ENCODE results near the gene DOLK.

DOLK gene

DNA sequence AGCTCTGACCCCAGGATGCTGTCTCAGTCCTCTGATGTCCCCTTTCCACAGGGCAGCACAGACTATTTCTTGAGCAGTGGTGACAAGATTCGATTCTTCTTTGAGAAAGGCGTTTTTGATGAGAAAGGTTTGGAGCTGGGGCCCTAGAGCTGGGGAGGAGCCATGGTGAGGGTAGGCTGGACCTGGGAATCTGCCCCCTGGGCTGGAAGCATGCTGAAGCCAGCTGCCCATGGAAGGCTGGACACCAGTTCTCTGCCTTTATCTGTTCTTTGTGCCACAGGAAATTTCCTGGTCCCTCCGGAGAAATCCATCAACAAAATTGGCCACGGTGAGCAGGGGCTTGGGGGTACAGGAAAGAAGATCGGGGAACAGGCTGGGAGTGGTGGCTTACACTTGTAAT lies 13.7 kb downstream of the DOLK start:
- DNase-seq (ENCODE audit: low read depth) = no peak

DNA sequence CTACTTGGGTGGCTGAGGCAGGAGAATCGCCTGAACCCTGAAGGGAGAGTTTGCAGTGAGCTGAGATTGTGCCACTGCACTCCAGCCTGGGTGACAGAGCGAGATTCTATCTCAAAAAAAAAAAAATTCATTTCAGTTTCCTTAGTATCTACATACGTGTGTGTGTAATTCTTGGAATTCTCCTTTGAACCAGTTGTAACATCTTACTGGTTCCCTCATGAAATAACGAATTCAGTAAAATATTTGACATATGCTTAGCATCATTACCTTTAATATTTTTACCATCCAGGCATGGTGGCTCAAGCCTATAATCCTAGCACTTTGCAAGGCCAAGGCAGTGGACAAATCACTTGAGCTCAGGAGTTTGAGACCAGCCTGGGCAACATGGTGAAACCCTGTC lies 17.8 kb downstream of the DOLK start:
- no peak for DNase-seq (ENCODE audit: low read depth)

DNA sequence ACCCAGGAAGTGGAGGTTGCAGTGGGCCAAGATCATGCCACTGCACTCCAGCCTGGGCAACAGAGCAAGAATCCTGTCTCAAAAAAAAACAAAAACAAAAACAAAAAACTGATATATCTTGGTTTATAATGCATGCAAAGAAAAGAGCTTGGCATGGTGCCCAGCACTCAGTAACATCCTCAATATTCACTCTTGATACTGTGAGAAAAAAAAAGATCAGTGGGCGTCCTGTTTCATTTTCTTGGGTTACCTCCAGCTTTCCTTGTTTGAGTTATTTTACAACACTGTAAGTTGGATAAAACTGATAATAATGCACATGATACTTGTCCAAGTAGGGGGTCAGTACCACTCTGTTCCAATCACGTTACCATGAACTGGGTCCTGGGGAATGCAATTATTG lies 18.8 kb downstream of the DOLK start:
- DNase-seq (ENCODE audit: low read depth) = no peak

DNA sequence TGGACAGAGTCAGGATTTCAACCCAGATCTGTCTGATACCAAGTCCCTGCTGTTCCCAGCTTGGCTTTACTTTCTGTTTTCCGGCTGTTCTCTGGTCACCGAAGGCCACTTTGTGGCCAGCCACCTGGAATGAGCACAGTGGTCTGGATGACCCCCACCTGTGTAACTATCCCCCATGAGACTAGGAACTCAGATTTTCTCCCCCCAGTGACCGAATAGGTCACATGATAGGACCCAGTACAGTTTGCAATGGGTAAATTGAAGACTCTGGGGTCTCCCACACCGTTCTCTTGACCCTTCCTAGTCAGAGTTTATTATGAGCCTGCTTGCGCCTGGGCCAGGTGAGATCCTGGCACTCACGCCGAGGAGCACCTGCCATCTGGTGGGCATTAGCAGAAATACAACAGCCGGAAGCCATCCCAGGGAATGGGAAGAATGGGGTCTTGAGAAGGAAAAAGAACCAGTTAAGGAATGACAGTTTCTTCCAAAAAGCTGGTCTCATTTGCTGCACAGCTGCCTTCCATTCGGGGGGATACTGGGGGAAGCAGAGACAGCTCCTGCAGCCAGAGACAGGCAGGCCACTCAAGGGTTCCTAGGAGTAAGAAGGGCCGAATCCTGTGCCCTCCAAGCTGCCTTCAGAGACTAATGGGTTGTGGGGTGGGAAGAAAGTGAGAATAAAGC lies 19.5 kb downstream of the DOLK start:
- no peak for DNase-seq (ENCODE audit: low read depth)

DNA sequence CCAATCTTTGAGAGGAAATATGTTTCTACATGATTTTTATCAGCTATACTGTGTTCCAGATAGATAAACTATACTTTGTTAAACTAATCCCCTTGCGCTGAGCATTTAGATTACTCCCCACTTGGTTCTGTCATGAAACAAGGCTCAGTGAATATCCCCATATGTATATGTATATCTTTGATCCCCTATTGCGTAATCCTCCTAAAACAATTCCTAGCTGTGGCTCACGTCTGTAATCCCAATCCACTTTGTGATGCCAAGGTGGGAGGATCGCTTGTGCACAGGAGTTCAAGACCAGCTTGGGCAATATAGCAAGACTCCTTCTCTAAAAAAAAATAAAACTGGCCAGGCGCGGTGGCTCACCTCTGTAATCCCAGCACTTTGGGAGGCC lies 23.9 kb downstream of the DOLK start:
- no peak for DNase-seq (ENCODE audit: low read depth)

DNA sequence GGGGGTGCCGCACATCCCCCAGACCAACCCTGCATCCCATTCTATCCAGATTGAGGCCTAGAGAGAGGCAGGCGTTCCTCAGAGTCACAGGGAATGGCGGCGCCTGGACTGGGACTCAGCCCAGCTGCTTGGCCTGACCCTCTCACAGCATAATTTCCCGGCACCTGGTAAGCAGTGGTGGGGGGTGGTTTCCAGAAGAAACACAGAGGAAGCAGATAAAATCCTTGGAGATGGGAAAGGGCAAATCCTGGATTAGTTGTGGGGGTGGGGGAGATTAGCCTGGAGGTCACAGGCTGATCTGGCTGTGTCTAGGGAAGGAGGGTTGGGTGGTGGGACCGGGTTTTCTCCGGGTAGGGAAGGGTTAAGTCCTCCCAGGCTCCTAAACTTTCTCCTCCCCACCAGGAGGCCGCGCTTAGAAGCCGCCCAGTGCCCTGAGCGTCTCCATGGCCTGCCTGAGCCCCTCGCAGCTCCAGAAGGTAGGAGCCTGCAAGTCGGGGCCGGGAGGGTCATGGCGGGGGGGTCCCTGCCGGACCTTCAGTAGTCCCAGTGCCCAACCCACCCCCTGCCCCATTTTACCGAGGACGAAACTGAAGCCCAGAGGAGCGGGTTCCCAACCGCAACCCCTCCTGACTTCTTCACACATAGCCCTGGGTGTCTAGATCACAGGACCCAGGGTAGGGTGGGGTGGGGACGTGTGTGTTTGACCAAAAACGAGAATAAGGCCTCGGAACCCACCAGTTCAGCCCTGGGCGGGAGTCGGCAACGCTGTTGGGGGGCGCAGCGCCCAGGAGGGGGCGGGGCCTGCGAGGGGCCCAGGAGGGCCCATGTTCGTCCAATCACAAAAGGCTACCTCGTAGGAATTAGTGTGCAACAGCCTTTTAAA lies 25.3 kb downstream of the DOLK start:
- DNase-seq (ENCODE audit: low read depth) = no peak

DNA sequence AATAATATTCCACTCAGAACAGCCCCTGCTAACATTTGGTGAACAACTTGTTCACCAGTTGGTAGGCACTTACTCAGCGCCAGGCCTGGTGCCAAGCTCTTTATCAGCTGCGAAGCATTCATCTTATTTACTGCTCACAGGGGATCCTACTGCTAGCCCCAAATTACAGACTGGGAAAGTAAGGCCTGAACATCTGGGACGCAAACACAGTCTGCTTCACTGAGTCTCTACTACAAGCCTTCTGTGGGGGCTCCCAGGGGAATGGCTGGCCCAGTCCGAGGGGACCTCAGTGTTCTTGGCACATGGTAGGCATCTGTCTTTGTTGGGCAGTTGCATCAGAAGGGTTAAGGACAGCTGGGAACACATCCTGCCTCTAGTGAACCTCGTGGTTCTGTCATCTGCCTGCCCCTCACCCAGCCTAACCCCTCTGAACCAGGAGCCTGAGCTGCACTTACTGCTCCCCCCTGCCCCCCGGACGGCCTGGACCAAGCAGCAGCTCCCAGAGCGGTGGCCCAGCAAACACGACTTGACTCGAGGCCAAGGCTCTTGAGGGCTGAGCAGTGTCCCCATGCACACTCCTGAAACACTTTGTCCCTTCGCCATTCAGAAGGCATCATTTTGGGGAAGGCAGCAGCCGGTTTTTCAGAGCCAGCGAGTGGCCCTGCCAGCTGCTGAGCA lies 26.9 kb downstream of the DOLK start, which contains the start of gene PHYHD1:
TSS of gene PHYHD1 (plus strand) at position 602 of the 678 bp plus-strand sequence. CDS start 1,342 bp downstream, outside the sequence.
- DNase-seq (ENCODE audit: low read depth) = no peak

DNA sequence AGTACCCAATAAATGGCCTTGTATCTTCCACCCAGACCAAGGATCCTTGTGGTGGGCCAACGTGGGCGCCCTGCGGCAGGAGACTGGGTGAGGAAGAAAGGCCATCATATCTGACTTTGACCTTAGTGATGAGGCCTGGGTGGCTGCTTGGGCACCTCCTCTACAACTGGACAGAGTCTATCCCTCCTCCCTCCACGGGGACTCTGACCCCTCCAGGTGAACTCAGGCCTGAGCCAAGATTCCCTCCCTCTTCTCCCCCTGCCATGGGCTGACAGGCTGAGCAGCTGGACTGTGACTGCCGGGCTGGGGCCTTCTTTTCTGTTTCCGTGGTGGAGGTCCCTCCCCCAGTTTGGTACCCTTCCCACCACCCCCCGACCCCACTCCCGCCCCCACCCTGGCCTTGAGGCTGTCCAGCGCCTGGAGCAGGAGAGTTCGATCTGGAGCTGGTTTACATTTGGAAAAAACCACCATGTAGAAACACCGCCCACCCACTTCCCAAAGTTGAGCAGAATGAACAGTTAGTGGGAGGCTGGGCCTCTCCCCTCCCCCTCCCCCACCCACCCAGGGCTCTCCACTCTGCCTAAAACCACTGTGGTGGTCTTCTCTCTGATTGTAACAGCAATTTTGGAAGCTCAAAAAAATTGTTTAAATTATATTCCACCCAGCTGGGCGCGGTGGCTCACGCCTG lies 27.9 kb downstream of the DOLK start:
- DNase-seq (ENCODE audit: low read depth) = no peak

DNA sequence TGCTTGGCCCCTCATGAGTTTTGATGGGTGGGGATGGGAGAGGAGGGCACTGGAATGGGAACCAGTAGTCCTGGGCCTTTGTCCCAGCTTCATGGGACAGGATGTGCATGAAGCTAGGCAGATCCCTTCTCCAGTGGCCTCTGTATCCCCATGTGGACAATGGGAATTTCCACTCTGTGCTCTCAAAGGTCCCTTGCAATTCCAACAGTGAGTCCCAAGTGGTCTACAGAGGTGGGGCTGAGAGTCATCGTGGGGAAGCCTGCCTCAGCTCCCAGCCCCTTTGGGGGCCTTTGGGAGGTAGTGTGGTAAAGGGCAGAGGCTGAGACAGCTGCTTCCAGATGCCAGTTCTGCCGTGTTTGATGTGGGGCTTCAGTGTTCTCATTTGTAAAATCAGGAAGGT lies 28.5 kb downstream of the DOLK start:
- DNase-seq (ENCODE audit: low read depth) = no peak

DNA sequence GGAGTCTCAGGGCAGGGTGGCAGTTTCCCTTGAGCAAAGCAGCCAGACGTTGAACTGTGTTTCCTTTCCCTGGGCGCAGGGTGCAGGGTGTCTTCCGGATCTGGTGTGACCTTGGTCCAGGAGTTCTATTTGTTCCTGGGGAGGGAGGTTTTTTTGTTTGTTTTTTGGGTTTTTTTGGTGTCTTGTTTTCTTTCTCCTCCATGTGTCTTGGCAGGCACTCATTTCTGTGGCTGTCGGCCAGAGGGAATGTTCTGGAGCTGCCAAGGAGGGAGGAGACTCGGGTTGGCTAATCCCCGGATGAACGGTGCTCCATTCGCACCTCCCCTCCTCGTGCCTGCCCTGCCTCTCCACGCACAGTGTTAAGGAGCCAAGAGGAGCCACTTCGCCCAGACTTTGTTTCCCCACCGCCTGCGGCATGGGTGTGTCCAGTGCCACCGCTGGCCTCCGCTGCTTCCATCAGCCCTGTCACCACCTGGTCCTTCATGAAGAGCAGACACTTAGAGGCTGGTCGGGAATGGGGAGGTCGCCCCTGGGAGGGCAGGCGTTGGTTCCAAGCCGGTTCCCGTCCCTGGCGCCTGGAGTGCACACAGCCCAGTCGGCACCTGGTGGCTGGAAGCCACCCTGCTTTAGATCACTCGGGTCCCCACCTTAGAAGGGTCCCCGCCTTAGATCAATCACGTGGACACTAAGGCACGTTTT lies 30.1 kb downstream of the DOLK start:
- DNase-seq (ENCODE audit: low read depth) = no peak

DNA sequence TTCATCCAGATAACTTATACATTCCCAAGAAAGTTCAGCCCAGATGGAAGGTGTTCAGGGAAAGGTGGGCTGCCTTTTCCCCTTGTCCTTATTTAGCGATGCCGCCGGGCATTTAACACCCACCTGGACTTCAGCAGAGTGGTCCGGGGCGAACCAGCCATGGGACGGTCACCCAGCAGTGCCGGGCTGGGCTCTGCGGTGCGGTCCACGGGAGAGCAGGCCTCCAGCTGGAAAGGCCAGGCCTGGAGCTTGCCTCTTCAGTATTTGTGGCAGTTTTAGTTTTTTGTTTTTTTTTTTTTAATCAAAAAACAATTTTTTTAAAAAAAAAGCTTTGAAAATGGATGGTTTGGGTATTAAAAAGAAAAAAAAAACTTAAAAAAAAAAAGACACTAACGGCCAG lies 30.7 kb downstream of the DOLK start:
- no peak for DNase-seq (ENCODE audit: low read depth)

DNA sequence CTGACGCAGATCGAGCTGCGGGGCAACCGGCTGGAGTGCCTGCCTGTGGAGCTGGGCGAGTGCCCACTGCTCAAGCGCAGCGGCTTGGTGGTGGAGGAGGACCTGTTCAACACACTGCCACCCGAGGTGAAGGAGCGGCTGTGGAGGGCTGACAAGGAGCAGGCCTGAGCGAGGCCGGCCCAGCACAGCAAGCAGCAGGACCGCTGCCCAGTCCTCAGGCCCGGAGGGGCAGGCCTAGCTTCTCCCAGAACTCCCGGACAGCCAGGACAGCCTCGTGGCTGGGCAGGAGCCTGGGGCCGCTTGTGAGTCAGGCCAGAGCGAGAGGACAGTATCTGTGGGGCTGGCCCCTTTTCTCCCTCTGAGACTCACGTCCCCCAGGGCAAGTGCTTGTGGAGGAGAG lies 31.2 kb downstream of the DOLK start:
- no peak for DNase-seq (ENCODE audit: low read depth)

DNA sequence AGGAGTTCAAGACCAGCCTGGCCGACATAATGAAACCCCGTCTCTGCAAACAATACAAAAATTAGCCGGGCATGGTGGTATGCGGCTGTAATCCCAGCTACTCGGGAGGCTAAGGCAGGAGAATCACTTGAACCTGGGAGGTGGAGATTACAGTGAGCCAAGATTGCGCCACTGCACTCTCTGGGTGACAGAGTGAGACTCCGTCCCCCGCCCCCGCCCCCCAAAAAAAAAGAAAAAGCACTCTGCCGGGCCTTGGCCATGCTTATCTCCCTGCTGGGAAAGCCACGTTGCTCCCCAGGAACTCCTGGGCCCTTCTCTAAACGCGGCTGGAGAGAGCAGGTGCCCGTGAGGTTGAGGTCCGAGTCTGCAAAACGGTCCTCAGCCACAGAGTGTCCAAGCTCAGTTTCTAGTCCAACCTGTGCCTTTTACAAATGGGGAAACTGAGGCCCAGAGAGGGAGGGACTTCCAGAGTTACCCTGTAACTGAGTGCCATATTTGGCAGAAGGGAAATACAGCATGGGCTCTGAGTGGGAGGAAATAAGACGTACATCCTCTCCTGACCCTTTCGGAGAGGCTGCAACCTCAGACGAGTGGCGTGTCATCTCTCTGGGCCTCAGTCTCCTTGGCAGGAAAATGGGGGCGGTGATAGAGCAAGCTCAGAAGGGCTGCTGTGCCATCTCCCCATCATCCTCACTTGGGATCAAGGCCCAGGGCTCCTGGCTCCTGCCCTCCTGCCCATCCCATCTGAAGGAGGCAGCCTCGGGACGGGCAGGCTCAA lies 33.2 kb downstream of the DOLK start:
- no peak for DNase-seq (ENCODE audit: low read depth)

DNA sequence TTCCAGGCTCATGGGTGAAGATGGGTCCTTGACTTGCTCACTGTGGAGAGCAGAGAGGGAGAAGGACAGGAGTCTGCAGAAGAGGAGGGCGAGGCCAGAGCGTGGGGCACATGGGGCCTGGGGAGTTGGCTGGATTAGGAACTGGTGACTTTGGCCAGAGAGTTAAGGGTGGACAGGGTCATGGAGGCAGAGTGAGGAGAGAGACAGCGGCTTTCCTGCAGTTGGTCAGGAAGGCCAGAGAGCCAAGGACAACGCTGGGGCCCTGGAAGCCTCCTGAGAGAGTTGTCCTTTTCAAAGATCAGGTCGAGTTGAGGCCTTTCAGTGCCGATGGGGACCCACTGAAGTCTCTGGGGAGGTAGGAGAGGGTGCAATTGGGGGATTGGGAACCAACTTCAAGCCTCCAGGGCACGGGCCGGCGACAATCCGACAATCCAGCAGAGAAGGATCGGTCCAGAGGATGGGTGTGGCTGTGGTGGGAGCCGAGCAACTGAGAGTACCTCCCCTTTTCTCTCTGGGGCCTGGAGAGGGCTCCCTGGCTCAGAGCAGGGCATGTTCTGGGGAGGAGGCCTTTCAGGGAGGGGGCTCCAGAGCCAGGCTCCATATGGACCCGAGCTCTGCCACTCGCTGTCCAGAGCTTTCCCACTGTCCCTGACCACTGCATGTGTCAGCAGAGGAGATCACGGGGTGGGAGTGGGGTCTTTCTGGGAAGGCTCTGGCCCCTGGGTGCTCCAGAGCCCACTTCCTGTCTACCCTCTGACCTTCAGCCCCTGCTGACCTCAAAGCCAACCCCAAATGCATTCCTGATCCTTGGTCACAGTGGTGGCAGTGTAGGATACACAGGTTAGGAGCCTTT lies 34.1 kb downstream of the DOLK start:
- no peak for DNase-seq (ENCODE audit: low read depth)

DNA sequence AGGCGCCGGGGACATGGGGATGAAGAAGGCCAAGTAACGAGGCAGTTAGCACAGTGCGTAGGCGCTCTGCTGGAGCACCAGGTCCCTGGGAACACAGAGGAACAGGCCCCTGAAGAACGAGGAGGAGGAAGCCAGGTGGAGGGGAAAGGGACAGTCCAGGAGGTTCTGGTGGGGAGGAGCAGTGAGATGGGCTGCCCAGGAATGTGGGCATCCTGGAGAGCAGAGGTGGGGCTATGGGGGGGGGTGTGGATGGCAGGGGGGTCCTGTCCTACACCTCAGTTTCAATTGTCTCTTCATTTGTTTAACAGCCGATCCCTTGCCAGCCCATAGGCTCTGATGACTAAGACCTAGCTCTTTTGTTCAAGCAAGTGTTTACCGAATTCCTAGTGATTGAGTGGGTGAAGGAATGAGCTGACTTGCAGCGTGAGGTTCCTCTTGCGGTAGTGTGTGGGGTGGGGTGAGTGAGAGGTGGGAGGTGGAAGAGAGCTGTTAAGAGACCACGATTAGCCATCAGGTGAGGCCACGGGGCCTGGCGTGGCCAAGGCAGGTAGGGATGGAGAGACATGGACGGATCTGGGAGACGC lies 35.0 kb downstream of the DOLK start:
- DNase-seq (ENCODE audit: low read depth) = no peak

DNA sequence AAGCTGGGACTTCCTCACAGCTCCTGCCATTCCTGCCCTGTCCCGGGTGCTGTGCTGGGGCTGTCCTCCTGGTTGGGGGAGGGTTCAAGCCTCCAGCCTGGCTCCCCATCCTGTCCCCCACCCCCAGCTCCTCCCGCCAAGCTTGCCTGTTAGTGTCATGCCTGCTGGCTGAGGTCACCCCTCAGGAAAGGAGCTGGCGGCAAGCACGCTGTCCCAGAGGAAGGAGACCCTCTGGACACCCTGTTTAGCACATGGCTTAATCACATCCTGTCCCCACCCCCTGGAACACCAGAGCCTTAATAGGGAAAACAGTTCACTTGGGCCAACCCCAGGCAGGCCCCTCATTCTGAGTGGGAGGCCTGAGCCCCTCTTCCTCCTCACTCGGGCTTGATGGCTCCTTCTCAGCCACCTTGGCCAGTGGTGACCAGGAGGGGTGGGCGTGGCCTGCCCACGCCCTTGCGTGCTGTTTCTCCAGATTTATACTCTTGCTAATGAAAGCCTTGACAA lies 35.8 kb downstream of the DOLK start:
- DNase-seq (ENCODE audit: low read depth) = no peak

DNA sequence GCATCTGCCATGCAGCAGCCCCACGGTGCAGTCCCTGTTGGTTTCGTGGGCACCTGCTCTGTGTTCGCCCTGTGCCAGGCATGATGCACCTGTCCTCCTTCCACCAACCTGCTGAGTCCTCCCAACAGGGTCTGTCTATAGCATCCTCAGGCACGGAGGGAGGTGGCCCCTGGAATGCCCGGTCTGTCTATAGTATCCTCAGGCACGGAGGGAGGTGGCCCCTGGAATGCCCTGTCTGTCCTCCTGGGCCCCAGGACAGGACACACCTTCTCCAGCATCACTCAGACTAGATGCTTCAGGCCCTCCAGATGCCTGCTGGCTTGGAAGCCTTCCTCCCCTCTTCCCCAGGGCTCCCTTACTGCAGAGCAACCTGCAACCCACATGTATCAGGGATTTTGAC lies 36.5 kb downstream of the DOLK start:
- no peak for DNase-seq (ENCODE audit: low read depth)

DNA sequence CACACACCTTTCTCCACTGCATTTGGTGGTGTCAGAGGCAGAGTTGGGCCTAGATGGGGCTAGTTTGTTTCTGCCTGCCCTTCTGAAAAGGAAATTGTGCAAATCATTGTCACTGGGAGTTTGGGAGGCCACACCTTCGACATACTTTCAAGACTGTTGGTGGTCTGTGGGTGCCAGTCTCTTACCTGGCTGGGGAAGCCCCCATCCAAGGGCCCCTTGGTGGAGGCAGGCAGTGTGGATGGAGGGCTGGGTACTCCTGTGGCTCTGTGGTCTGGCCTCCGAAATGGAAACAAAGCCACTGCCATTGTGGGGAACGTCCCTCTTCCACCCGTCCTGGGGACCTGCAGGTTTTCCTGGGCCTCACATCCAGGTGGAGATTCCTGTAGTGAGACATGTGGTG lies 37.5 kb downstream of the DOLK start:
- DNase-seq (ENCODE audit: low read depth) = no peak

DNA sequence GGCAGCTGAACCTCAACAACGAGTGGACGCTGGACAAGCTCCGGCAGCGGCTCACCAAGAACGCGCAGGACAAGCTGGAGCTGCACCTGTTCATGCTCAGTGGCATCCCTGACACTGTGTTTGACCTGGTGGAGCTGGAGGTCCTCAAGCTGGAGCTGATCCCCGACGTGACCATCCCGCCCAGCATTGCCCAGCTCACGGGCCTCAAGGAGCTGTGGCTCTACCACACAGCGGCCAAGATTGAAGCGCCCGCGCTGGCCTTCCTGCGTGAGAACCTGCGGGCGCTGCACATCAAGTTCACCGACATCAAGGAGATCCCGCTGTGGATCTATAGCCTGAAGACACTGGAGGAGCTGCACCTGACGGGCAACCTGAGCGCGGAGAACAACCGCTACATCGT lies 39.0 kb downstream of the DOLK start:
- DNase-seq (ENCODE audit: low read depth) = no peak

Measured in stimulated activated CD8-positive, alpha-beta memory T cell treated with anti-CD3 and anti-CD28 coated beads, Interleukin-15, amount 100 ng/mL, for 24 hours (primary cell).